DMS153 (cell line): Measurements from ENCODE around the gene WIPF2.
A peak's percentile ranks its signal among the peaks of the same experiment; 100 is the strongest.

ENCODE experiments used
- DNase-seq: peaks from one replicate; lab custom pipeline; 2025; lab: John Stamatoyannopoulos, UW

The WIPF2 gene

DNA sequence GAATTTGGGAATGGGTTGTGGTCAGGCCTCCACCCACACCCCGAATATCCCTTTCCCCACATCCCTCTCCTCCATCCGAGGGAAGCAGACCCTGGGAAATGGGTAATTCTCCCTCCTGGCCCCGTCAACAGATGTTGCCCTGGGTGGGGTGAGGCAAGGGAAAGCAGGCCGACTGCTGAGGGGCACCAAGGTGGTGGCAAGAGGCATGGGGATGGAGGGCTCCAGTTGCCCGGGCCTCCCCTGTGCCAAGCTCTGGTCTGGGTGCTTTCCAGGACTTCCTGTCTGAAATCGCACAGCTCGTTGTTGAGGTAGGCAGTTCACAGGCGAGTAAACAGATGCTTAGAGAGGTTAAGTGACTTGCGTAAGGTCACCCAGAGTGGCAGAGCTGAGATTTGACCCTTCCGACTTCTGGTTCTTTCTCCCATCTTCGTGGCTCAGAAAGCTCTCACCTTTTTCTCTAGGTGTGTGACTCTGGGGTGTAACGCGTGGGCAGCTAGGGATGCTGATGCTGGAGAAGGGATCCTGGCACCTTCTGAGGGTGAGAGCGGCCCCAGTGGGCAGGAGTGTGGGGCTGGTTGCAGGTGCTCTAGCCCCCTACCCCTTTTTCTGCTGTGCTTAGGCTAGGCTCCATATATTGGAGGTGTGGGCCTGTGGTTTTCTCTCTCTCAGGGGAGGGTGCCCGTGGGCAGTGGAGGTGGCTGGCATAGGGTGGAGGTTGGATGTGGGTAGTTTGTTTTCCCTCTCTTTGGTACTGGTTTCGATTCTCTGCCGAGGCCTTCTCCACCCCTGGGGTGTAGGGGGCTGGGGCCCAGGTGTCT is 107.1 kb downstream of the WIPF2 start:
- DNase-seq, result no peak

GRCh38 chr17:40326832-40327199 is 107.7 kb downstream of the WIPF2 start:
- DNase-seq, result no peak

DNA sequence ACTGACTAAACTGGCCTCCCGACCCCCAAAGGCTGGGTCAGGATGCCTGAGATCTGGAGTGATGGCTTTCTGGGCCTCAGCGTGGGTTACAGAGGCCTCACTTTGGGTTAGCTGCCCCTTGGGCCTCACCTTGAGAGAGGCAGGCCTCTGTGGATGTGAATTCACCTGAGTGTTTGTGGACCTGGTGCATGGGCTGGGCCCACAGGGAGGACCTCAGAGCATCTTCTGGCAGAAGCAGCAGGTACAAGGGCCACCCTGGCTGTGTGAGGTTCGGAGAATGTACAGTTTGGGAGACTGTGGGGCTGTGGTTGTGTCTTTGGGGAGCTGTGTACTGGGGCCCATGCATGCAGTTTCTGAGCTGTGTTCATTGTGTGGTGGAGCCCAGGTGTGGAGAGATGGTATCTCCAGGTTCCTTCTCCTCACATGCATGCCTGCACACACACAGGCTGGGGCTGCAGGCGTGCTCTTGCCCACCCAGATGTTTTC is 108.2 kb downstream of the WIPF2 start:
- DNase-seq, result no peak

GRCh38 chr17:40327735-40328385 is 108.8 kb downstream of the WIPF2 start:
- no peak for DNase-seq

- DNase-seq, result no peak
Measured at GRCh38 chr17:40328386-40328766, 109.3 kb downstream of the WIPF2 start.

- DNase-seq, result peak; percentile 21
Measured at GRCh38 chr17:40329839-40330794, 111.0 kb downstream of the WIPF2 start.

DNA sequence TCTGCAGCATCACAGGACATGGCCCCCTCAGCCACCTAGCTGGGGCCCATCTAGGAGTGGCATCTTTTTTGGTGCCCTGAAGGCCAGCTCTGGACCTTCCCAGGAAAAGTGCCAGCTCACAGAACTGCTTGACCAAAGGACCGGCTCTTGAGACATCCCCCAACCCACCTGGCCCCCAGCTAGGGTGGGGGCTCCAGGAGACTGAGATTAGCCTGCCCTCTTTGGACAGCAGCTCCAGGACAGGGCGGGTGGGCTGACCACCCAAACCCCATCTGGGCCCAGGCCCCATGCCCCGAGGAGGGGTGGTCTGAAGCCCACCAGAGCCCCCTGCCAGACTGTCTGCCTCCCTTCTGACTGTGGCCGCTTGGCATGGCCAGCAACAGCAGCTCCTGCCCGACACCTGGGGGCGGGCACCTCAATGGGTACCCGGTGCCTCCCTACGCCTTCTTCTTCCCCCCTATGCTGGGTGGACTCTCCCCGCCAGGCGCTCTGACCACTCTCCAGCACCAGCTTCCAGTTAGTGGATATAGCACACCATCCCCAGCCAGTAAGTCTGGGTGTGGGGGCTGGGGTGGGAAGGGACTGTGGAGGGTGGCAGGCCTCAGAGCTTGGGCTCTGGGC is 111.9 kb downstream of the WIPF2 start:
- no peak for DNase-seq

DNA sequence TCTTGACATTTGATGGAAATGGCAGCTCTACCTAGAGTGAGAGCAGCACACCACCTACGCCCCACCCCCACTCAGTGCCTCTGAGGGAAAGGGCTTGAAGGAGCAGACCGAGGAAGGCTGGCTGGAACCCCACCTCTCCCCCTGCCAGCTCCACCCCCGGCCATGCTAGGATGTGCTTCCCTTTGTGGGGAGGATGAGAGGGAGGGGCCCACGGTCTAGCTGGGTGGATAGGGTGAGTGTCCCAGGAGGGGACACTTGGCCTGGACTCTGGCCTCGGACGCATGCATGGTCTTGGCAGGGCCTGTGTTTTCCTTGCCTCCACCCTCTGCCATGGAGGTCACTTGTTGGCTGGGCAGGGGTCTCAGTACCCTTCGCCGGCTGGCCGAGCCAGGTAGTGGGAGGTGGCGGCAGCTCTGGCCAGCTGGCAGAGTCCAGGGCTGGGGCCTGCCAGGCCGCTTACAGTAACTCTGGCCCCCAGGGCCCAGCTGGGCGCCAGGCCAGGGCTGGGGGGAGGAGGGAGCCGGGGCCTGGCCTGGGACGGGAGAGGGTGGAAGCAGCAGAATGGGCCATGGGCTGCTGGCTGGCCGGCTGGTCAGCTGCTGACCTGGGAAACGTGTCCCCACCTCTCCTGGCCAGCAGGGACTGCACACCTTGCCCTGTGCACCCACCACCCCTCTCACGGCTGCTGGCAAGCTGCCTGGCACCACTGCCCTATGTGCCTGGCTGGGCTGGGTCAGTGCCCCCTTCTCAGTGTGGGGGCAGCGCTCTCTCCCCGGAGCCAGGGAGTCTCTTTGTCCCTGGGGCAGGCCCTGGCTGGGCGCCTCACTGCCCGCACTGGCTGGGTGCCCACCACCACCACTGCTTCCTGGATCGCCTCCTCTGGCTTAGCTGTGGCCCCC is 112.9 kb downstream of the WIPF2 start:
- DNase-seq, result peak; percentile 84
